ENCODE data around the gene TCAP. TPM values are rescaled to one million over a fixed set of nuclear protein-coding genes. Genes with fewer than 3 reads are reported as not detected.

Gene TCAP
- total and polyA plus RNA-seq, 9 donors: 212 to 460 (median 328) TPM

GRCh38 chr17:39621523-39622379 lies 43.4 kb upstream of the TCAP start:
- Histone ChIP-seq H3K27ac (ENCODE audit: low read length) (no peak overlapping the region), H3K4me1 (ENCODE audit: control insufficient read depth, insufficient read depth, low read length) (peaks cover 33% of the 10 kb centered on the region), H3K27me3 (ENCODE audit: control insufficient read depth, insufficient read depth, low read length) (peaks cover 62% of the 10 kb centered on the region), H3K9me3 (replicated peaks; ENCODE audit: control insufficient read depth, low read depth, low read length) (no peaks in the 10 kb centered on the region), H3K36me3 (ENCODE audit: control insufficient read depth, insufficient read depth, low read length) (no peaks in the 10 kb centered on the region), H3K4me3 (ENCODE audit: low read length) (no peak overlapping the region)
- 7% methylated on average over 21 of the region's 26 CpGs for WGBS (ENCODE audit: insufficient coverage)
- DNase-seq: peak; percentile 89

- Histone ChIP-seq H3K36me3 (ENCODE audit: control insufficient read depth, insufficient read depth, low read length) (no peaks in the 10 kb centered on the region), H3K27ac (ENCODE audit: low read length) (no peak overlapping the region), H3K4me3 (ENCODE audit: low read length) (no peak overlapping the region), H3K27me3 (ENCODE audit: control insufficient read depth, insufficient read depth, low read length) (peaks cover 61% of the 10 kb centered on the region), H3K9me3 (replicated peaks; ENCODE audit: control insufficient read depth, low read depth, low read length) (no peaks in the 10 kb centered on the region), H3K4me1 (ENCODE audit: control insufficient read depth, insufficient read depth, low read length) (peaks cover 36% of the 10 kb centered on the region)
- no peak for DNase-seq
- WGBS (ENCODE audit: insufficient coverage): 59% methylated on average over 5 of the region's 16 CpGs
These were observed 42.7 kb upstream of the TCAP start for GRCh38 chr17:39622380-39623006.

GRCh38 chr17:39623356-39623950 lies 41.7 kb upstream of the TCAP start:
- Histone ChIP-seq H3K4me3 (ENCODE audit: low read length) (no peak overlapping the region), H3K27ac (ENCODE audit: low read length) (no peak overlapping the region), H3K9me3 (replicated peaks; ENCODE audit: control insufficient read depth, low read depth, low read length) (no peaks in the 10 kb centered on the region), H3K4me1 (ENCODE audit: control insufficient read depth, insufficient read depth, low read length) (peaks cover 32% of the 10 kb centered on the region), H3K27me3 (ENCODE audit: control insufficient read depth, insufficient read depth, low read length) (peaks cover 69% of the 10 kb centered on the region), H3K36me3 (ENCODE audit: control insufficient read depth, insufficient read depth, low read length) (no peaks in the 10 kb centered on the region)
- WGBS (ENCODE audit: insufficient coverage): 5% methylated on average over 14 of the region's 16 CpGs
- DNase-seq: peak; percentile 76

GRCh38 chr17:39624313-39624712 lies 40.8 kb upstream of the TCAP start:
- Histone ChIP-seq H3K9me3 (replicated peaks; ENCODE audit: control insufficient read depth, low read depth, low read length) (no peaks in the 10 kb centered on the region), H3K27ac (ENCODE audit: low read length) (no peak overlapping the region), H3K36me3 (ENCODE audit: control insufficient read depth, insufficient read depth, low read length) (no peaks in the 10 kb centered on the region), H3K4me3 (ENCODE audit: low read length) (no peak overlapping the region), H3K4me1 (ENCODE audit: control insufficient read depth, insufficient read depth, low read length) (peaks cover 26% of the 10 kb centered on the region), H3K27me3 (ENCODE audit: control insufficient read depth, insufficient read depth, low read length) (peaks cover 69% of the 10 kb centered on the region)
- DNase-seq: no peak
- WGBS (ENCODE audit: insufficient coverage): 36% methylated on average over 7 of the region's 8 CpGs

- Histone ChIP-seq H3K36me3 (ENCODE audit: control insufficient read depth, insufficient read depth, low read length) (no peaks in the 10 kb centered on the region), H3K9me3 (replicated peaks; ENCODE audit: control insufficient read depth, low read depth, low read length) (no peaks in the 10 kb centered on the region), H3K4me1 (ENCODE audit: control insufficient read depth, insufficient read depth, low read length) (peaks cover 26% of the 10 kb centered on the region), H3K27ac (ENCODE audit: low read length) (no peak overlapping the region), H3K4me3 (ENCODE audit: low read length) (no peak overlapping the region), H3K27me3 (ENCODE audit: control insufficient read depth, insufficient read depth, low read length) (peaks cover 77% of the 10 kb centered on the region)
- DNase-seq: peak; percentile 42
- WGBS (ENCODE audit: insufficient coverage): 42% methylated on average over 2 of the region's 5 CpGs
These were observed 39.9 kb upstream of the TCAP start for GRCh38 chr17:39625198-39625785.

GRCh38 chr17:39626171-39627046 lies 38.7 kb upstream of the TCAP start, which contains the start of gene PPP1R1B:
Gene PPP1R1B, plus strand, starts transcription at chr17:39626952. Its CDS starts 441 bp downstream, at chr17:39627393.
- WGBS (ENCODE audit: insufficient coverage): 10% methylated on average over 26 of the region's 29 CpGs
- no peaks in the 10 kb centered on the region for H3K36me3 ChIP-seq (ENCODE audit: control insufficient read depth, insufficient read depth, low read length)
- peaks cover 24% of the 10 kb centered on the region for H3K4me1 ChIP-seq (ENCODE audit: control insufficient read depth, insufficient read depth, low read length)
- H3K27ac ChIP-seq (ENCODE audit: low read length): no peak within 1 kb of the TSS
- H3K27me3 ChIP-seq (ENCODE audit: control insufficient read depth, insufficient read depth, low read length): peaks cover 81% of the 10 kb centered on the region
- no peaks in the 10 kb centered on the region for H3K9me3 ChIP-seq (replicated peaks; ENCODE audit: control insufficient read depth, low read depth, low read length)
- DNase-seq: no peak
- H3K4me3 ChIP-seq (ENCODE audit: low read length): peak within 1 kb of the TSS; percentile 24

GRCh38 chr17:39627047-39627711 lies 38.0 kb upstream of the TCAP start:
- peaks cover 84% of the 10 kb centered on the region for H3K27me3 ChIP-seq (ENCODE audit: control insufficient read depth, insufficient read depth, low read length)
- no peak for DNase-seq
- peak overlapping the region; percentile 24 for H3K4me3 ChIP-seq (ENCODE audit: low read length)

GRCh38 chr17:39627712-39628516 lies 37.2 kb upstream of the TCAP start:
- H3K9me3 ChIP-seq (replicated peaks; ENCODE audit: control insufficient read depth, low read depth, low read length): no peaks in the 10 kb centered on the region
- no peaks in the 10 kb centered on the region for H3K36me3 ChIP-seq (ENCODE audit: control insufficient read depth, insufficient read depth, low read length)
- H3K4me3 ChIP-seq (ENCODE audit: low read length): no peak overlapping the region
- 13% methylated on average over 12 of the region's 16 CpGs for WGBS (ENCODE audit: insufficient coverage)
- H3K27me3 ChIP-seq (ENCODE audit: control insufficient read depth, insufficient read depth, low read length): peaks cover 89% of the 10 kb centered on the region
- no peak for DNase-seq
- H3K4me1 ChIP-seq (ENCODE audit: control insufficient read depth, insufficient read depth, low read length): peaks cover 18% of the 10 kb centered on the region
- no peak overlapping the region for H3K27ac ChIP-seq (ENCODE audit: low read length)

More at GRCh38 chr17:39627047-39627711, 38.0 kb upstream of the TCAP start:
- Histone ChIP-seq H3K4me1 (ENCODE audit: control insufficient read depth, insufficient read depth, low read length) (peaks cover 22% of the 10 kb centered on the region), H3K27ac (ENCODE audit: low read length) (no peak overlapping the region), H3K9me3 (replicated peaks; ENCODE audit: control insufficient read depth, low read depth, low read length) (no peaks in the 10 kb centered on the region), H3K36me3 (ENCODE audit: control insufficient read depth, insufficient read depth, low read length) (no peaks in the 10 kb centered on the region)
- WGBS (ENCODE audit: insufficient coverage): under 1% methylated on average over 70 of the region's 72 CpGs

Data from muscle of leg (tissue), 11 donors.